Activated CD8-positive, alpha-beta T cell treated with anti-CD3 and anti-CD28 coated beads, Interleukin-2, amount 10 ng/mL, durations not matched to agents 7 days and 5 days (primary cell): Measurements from ENCODE around the gene HBS1L. TPM values are rescaled to one million over a fixed set of nuclear protein-coding genes. Genes with fewer than 3 reads are reported as not detected.

Source experiments
- ATAC-seq: fragments of 150-1000 bp; cut with Tn5 transposase; one replicate; pipeline ENCODE4 v1.10.0; 2021; ENCODE audit warnings: moderate library complexity
- CTCF ChIA-PET: fragments of 350-600 bp; sonication (Branson Sonifier 250); formaldehyde crosslinking; loops from one replicate; lab custom pipeline; 2021; ENCODE audit warnings: antibody characterized with exemption; lab: Charles Lee
- POLR2A ChIA-PET: fragments of 350-600 bp; sonication (Branson Sonifier 250); formaldehyde crosslinking; loops from one replicate; lab custom pipeline; 2021; ENCODE audit warnings: antibody characterized with exemption; lab: Charles Lee
- DNase-seq: peaks from one replicate; pipeline ENCODE4 v3.0.0-alpha.2; 2020
- H3K27ac Mint-ChIP-seq: one replicate; pipeline ENCODE4 v1.8.0; 2021; ENCODE audit warnings: mild to moderate bottlenecking, mixed read lengths
- H3K27me3 Mint-ChIP-seq: one replicate; pipeline ENCODE4 v1.8.0; 2021; ENCODE audit warnings: low read depth, mixed read lengths
- H3K36me3 Mint-ChIP-seq: one replicate; pipeline ENCODE4 v1.8.0; 2021; ENCODE audit warnings: low read depth, mixed read lengths
- H3K4me1 Mint-ChIP-seq: one replicate; pipeline ENCODE4 v1.8.0; 2021; ENCODE audit warnings: low read depth, mixed read lengths
- H3K4me3 Mint-ChIP-seq: one replicate; pipeline ENCODE4 v1.8.0; 2021; ENCODE audit warnings: mild to moderate bottlenecking, mixed read lengths
- H3K9me3 Mint-ChIP-seq: one replicate; pipeline ENCODE4 v1.8.0; 2022; ENCODE audit warnings: mixed read lengths; ENCODE audit not compliant: insufficient read depth
- total RNA-seq, 2 experiments: library from RNA; stranded (reverse); gene quantifications; one replicate each; pipeline ENCODE4 v1.2.3, GENCODE V29; 2021

HBS1L gene
- total RNA-seq, 2 experiments from 2014 or later: 72.8 to 77.5 TPM

DNA sequence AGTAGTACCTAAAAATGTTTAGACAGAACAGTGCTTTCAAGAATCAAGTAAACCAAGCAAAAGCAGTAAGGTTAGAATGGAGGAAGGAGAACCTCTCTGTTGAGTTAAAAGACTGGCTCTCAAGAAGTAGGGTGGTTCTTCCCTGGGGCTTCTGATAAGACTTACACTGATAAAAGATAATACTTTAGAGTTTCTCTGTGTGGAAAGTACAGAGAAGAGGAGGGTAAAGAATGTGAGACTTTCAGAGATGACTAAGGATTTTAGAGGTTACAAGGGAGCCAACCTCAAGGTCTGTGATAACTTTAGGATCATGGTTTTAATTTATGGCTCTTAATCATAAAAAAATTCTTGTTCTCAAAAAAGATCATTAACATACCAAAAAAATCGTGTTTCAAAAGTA lies 73.8 kb downstream of the HBS1L start:
- peaks cover 62% of the 10 kb centered on the region for H3K36me3 Mint-ChIP-seq
- ChIA-PET CTCF (no interaction called here), POLR2A (interaction anchor here (1.1 kb wide), 1 partner anchor 182 kb away, joined by 3 read pairs; no protein-coding TSS in a partner anchor)
- no peaks in the 10 kb centered on the region for H3K9me3 Mint-ChIP-seq
- H3K4me3 Mint-ChIP-seq: no peak overlapping the region
- peak; percentile 24 for ATAC-seq
- no peak for DNase-seq
- H3K4me1 Mint-ChIP-seq: peaks cover 43% of the 10 kb centered on the region
- no peaks in the 10 kb centered on the region for H3K27me3 Mint-ChIP-seq
- peak overlapping the region; percentile 32 for H3K27ac Mint-ChIP-seq

DNA sequence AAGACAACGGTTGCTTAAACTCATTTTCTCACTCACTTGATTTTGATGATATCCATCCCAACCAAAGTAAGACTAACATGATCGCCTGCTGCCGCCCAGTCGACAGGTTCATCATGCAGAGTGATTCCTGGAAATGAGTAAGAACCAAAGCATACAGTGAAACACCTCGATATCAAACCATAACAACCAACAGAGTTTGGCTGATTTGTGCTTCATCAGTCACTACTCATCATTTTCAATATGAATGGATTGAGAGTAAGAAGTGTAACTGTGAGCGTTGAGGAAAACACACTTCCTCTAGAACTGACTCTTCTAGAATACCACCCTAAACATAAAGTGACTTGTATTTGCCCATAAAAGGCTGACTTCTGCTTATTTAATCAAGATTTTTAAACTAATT lies 75.5 kb downstream of the HBS1L start:
- Mint-ChIP-seq H3K36me3 (peaks cover 70% of the 10 kb centered on the region), H3K27me3 (no peaks in the 10 kb centered on the region), H3K4me3 (no peak overlapping the region), H3K4me1 (peaks cover 34% of the 10 kb centered on the region), H3K9me3 (no peaks in the 10 kb centered on the region), H3K27ac (peak overlapping the region; percentile 60)
- POLR2A ChIA-PET: no interaction called here
- CTCF ChIA-PET: no interaction called here
- ATAC-seq (peak; percentile 63), DNase-seq (peak; percentile 33)

DNA sequence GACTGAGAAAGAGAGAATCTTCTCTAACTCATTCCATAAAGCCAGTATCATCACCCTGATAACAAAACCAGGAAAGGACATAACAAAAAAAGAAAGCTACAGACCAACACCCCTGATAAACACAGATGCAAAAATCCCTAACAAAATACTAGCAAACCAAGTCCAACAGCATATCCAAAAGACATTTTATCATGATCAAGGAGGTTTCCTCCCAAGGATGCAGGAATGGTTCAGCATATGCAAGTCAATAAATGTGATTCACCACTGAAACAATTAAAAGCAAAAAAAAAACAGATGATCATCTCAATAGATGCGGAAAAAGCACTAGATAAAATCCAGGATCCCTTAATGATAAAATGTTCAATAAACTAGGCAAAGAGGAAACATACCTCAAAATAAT lies 80.3 kb downstream of the HBS1L start:
- H3K4me3 Mint-ChIP-seq: no peak overlapping the region
- H3K27me3 Mint-ChIP-seq: no peaks in the 10 kb centered on the region
- ChIA-PET POLR2A (interaction anchor here (0.6 to 1.2 kb wide), 2 partner anchors 80 to 231 kb away, joined by 3 read pairs; partner anchors contain the start of gene HBS1L), CTCF (no interaction called here)
- ATAC-seq: no peak
- no peak for DNase-seq
- no peaks in the 10 kb centered on the region for H3K9me3 Mint-ChIP-seq
- peaks cover 52% of the 10 kb centered on the region for H3K36me3 Mint-ChIP-seq
- H3K27ac Mint-ChIP-seq: no peak overlapping the region
- peaks cover 8% of the 10 kb centered on the region for H3K4me1 Mint-ChIP-seq

DNA sequence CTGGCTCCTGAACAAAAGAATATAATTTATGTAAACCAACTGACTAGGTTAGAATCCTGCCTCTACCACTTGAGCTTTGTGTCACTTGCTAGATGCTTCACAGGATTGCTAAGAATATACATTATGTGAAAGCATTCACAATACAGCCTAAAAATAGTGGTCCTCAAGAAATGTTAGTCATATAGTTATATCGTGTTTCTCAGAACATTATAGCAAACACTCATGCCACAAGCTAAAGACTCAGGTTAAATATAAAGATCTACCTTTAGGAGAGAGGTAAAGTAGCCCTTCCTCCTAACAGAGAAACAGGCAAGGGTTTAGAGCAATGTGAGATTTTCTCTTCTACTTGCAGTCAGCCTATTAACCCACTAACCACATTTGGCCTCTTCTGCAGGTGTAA lies 86.9 kb downstream of the HBS1L start:
- Mint-ChIP-seq H3K27me3 (no peaks in the 10 kb centered on the region), H3K27ac (no peak overlapping the region), H3K9me3 (no peaks in the 10 kb centered on the region), H3K36me3 (peaks cover 37% of the 10 kb centered on the region), H3K4me3 (no peak overlapping the region), H3K4me1 (no peaks in the 10 kb centered on the region)
- no peak for ATAC-seq
- ChIA-PET POLR2A (no interaction called here), CTCF (interaction anchor here (1.0 to 1.9 kb wide), 4 partner anchors 9 to 30 kb away, joined by 3 to 11 read pairs (median 4); no protein-coding TSS in a partner anchor)
- no peak for DNase-seq

DNA sequence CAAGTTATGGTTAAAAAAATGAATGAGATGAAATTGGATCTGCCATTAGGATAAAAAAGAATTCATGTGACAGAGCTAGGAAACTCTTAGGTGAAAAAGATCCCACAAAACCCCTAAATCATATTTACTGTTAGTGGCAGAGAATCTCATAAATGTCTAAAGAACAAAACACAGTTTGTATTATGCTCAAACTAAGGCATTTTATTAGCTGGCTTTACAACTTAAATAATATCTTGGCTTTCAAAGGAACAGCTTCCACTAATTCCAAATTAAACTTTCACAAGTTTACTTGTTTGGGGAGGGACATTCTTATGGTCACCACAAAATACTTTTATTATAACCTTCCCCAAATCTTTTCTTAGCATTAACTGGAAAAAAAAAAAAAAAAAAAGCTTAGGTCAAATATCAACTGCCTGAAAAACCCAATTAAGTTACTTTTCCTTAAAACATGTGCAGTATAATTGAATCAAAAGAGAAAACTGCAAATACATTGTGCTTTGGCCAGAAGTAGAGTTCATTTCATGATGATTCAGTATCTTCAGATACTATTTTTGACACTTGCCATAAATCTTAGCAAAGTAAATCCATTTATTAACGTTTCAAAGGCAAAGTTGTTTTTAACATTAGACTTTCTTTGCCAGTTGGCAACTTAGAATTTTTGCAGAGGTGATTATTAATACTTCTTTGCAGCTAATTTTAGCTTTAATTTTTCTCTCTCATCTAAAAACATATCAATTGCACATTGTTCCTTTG lies 90.0 kb downstream of the HBS1L start:
- Mint-ChIP-seq H3K36me3 (peaks cover 57% of the 10 kb centered on the region), H3K27me3 (no peaks in the 10 kb centered on the region), H3K9me3 (no peaks in the 10 kb centered on the region), H3K4me1 (peaks cover 6% of the 10 kb centered on the region), H3K27ac (no peak overlapping the region), H3K4me3 (no peak overlapping the region)
- no peak for DNase-seq
- ChIA-PET POLR2A (no interaction called here), CTCF (interaction anchor here (1.6 to 1.8 kb wide), 2 partner anchors 24 to 38 kb away, joined by 3 to 7 read pairs; no protein-coding TSS in a partner anchor)
- no peak for ATAC-seq

DNA sequence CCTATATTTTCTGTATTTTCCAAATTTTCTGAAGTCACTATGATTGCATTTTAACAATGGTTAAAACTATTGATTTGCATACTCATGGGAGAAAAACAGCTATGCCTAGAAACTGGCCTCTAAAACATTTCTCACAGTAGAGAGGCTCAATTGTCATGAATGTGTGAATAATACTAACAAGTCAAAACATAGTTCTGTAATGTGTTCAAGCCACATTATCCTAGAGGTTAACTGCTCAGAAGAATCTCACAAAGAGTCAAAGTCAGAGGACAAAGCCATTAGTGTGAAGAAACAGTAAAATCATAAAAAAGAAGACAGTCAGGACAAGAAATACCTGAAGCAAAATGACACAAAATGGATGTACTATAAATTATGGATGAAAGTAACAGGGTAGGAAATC lies 92.2 kb downstream of the HBS1L start:
- Mint-ChIP-seq H3K4me3 (no peak overlapping the region), H3K9me3 (no peaks in the 10 kb centered on the region), H3K4me1 (peaks cover 6% of the 10 kb centered on the region), H3K36me3 (peaks cover 62% of the 10 kb centered on the region), H3K27me3 (no peaks in the 10 kb centered on the region), H3K27ac (no peak overlapping the region)
- CTCF ChIA-PET: interaction anchor here (1.6 kb wide), 1 partner anchor 22 kb away, joined by 5 read pairs; no protein-coding TSS in a partner anchor
- DNase-seq (no peak), ATAC-seq (no peak)
- POLR2A ChIA-PET: no interaction called here

DNA sequence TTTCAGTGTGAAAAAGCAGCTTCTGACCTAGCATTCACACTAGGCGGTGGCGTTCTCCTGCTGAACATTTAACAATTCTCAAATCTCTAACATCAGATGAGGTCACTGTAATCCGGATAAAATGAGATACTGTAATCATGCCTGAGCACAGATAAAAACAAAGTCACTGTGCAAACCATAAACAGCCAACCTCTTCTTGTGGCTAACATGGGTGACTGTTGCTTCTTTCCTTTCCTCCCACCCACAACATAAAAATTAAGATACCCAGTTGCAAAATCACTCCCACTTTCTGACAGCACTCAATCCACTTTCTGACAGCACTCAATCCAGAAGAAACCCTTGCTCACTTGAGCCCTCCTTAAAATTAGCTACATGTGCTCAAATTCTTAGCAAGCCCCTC lies 93.3 kb downstream of the HBS1L start:
- H3K36me3 Mint-ChIP-seq: peaks cover 60% of the 10 kb centered on the region
- CTCF ChIA-PET: interaction anchor here (1.2 to 1.6 kb wide), 2 partner anchors 21 to 34 kb away, joined by 3 to 5 read pairs; no protein-coding TSS in a partner anchor
- H3K27me3 Mint-ChIP-seq: no peaks in the 10 kb centered on the region
- ATAC-seq (no peak), DNase-seq (no peak)
- H3K27ac Mint-ChIP-seq: no peak overlapping the region
- POLR2A ChIA-PET: no interaction called here
- no peaks in the 10 kb centered on the region for H3K9me3 Mint-ChIP-seq
- H3K4me3 Mint-ChIP-seq: no peak overlapping the region
- peaks cover 6% of the 10 kb centered on the region for H3K4me1 Mint-ChIP-seq

DNA sequence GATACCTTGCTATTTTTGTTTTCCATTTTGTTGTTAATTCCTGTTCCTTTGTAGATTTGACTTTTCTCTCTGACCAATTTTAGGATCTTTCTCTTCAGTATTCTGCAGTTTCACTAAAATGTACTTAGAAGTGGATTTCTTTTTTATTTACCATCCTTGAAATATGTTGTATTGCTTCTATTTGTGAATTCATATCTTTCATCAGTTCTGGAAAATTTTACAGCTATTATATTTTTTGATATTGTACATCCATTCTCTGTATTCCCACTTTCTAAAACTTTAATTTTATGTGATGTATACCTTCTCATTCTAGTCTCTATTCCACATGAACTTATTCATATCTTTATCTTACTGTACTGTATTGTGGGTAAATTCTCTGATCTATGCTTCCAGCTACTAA lies 95.0 kb downstream of the HBS1L start:
- H3K27me3 Mint-ChIP-seq: no peaks in the 10 kb centered on the region
- H3K4me1 Mint-ChIP-seq: peaks cover 6% of the 10 kb centered on the region
- POLR2A ChIA-PET: interaction anchor here (0.6 kb wide), 1 partner anchor 130 kb away, joined by 3 read pairs; no protein-coding TSS in a partner anchor
- no peaks in the 10 kb centered on the region for H3K9me3 Mint-ChIP-seq
- H3K27ac Mint-ChIP-seq: no peak overlapping the region
- H3K4me3 Mint-ChIP-seq: no peak overlapping the region
- DNase-seq (no peak), ATAC-seq (no peak)
- CTCF ChIA-PET: interaction anchor here (1.2 to 1.6 kb wide), 3 partner anchors 9 to 170 kb away, joined by 3 to 4 read pairs (median 3); partner anchors contain the start of gene ALDH8A1
- peaks cover 48% of the 10 kb centered on the region for H3K36me3 Mint-ChIP-seq

DNA sequence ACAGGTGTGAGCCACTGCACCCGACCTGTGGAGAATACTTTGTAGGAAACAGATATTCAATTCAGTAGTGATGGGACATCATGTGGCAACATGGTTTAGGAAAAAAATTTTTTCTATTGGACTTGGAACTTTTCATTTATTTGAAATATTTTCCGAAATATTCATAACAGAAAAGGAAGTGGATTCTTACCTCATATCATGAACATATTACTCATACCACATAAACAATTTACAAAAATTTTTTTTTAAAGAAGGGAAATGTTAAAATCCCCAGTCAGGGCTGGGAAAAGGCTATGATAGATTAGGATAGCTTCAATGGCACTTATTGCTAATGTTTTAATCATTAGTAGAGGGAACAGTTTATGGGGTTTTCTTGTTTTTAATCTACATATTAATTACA lies 97.9 kb downstream of the HBS1L start:
- H3K36me3 Mint-ChIP-seq: peaks cover 24% of the 10 kb centered on the region
- POLR2A ChIA-PET: no interaction called here
- no peak overlapping the region for H3K4me3 Mint-ChIP-seq
- DNase-seq: no peak
- H3K27ac Mint-ChIP-seq: no peak overlapping the region
- H3K4me1 Mint-ChIP-seq: peaks cover 4% of the 10 kb centered on the region
- CTCF ChIA-PET: interaction anchor here (0.6 kb wide), 1 partner anchor 28 kb away, joined by 3 read pairs; no protein-coding TSS in a partner anchor
- no peaks in the 10 kb centered on the region for H3K27me3 Mint-ChIP-seq
- ATAC-seq: no peak
- no peaks in the 10 kb centered on the region for H3K9me3 Mint-ChIP-seq

DNA sequence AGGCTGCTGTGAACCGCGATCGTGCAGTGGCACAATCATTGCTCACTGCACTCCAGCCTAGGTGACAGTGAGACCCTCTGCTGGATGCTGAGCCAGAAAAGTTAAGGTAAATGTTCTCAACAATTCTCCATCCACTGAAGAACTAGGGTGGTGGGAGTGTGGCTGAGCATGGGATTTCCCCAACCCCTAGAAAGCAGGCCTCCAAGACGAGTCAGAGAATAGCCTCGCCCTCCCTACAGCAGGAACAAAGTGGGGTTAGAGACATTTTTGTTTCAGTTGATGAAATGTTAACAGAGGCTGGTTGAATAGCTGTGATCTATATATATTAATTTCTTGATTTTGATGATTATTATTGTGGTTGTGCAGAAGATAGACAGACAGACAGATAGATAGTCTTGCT lies 98.6 kb downstream of the HBS1L start:
- Mint-ChIP-seq H3K9me3 (no peaks in the 10 kb centered on the region), H3K4me3 (no peak overlapping the region), H3K4me1 (no peaks in the 10 kb centered on the region), H3K27me3 (no peaks in the 10 kb centered on the region), H3K27ac (no peak overlapping the region), H3K36me3 (peaks cover 18% of the 10 kb centered on the region)
- ChIA-PET POLR2A (no interaction called here), CTCF (interaction anchor here (0.6 kb wide), 1 partner anchor 29 kb away, joined by 3 read pairs; no protein-coding TSS in a partner anchor)
- ATAC-seq (no peak), DNase-seq (no peak)

DNA sequence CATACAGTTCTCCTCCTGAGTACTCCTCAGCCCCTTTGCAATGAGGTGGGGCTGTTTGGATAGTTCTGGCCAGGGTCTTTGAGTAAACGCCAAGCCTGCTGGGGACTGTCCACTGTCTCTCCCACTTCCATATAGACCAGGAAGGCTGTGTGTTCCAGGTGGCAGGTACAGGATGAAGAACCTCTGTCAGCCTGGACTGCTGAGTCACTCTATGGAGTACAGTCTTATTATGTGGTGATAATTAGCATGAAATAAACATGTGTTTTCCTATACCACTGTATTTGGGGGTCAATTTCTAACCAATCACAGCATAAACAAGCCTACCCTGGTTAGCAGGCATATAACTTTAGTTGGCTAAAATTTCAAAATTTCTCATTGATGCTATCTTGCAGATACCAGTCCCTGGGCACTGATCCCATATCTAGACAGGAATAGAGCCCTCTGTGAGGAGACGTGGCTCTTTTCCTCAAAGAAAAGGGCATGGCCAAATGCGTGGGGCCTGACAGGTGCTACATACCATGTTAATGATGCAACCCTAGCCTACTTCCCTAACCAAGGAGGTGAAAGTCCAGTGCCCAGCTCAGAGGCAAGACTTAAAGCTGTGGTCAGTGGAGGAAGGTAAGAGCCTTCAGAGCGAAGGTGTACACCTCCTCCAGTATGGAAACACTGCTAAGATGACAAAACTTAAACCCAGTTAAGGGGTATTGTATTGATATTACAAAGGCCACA lies 100.2 kb downstream of the HBS1L start:
- Mint-ChIP-seq H3K27ac (no peak overlapping the region), H3K4me1 (no peaks in the 10 kb centered on the region), H3K4me3 (no peak overlapping the region), H3K36me3 (peaks cover 10% of the 10 kb centered on the region), H3K9me3 (no peaks in the 10 kb centered on the region), H3K27me3 (no peaks in the 10 kb centered on the region)
- no peak for DNase-seq
- ChIA-PET CTCF (no interaction called here), POLR2A (no interaction called here)
- no peak for ATAC-seq
